ENCODE measurements around the gene C19orf53. TPM values are rescaled to one million over a fixed set of nuclear protein-coding genes. Genes with fewer than 3 reads are reported as not detected.

The C19orf53 gene
- total and polyA plus RNA-seq, 2 experiments from 2014 or later, result 104 to 401 TPM

- TF ChIP-seq ZNF462 (CRISPR knock-in tag; IDR thresholded peaks at IDR 0.05), result no peak
- no peak for TF ChIP-seq ZNF331 (CRISPR knock-in tag; IDR thresholded peaks at IDR 0.05; ENCODE audit: low read depth)
- TF ChIP-seq ETS1 (IDR thresholded peaks at IDR 0.05), result no peak
Observed at GRCh38 chr19:13826652-13827235, 52.5 kb downstream of the C19orf53 start (continued).

- H3K36me3 Mint-ChIP-seq (ENCODE audit: low read depth), result peaks cover 58% of the 10 kb centered on the region
- H3K9me3 Mint-ChIP-seq, result no peaks in the 10 kb centered on the region; the same call in 2 of the 3 replicates
- Histone ChIP-seq H4K20me1 (replicated peaks; ENCODE audit: insufficient read depth) (peaks cover 5% of the 10 kb centered on the region), H3K36me3 (ENCODE audit: insufficient read depth) (peaks cover 3% of the 10 kb centered on the region; the same call in 1 of the 2 replicates), H3K79me2 (replicated peaks; ENCODE audit: insufficient read depth) (no peaks in the 10 kb centered on the region), H3F3A (replicated peaks; ENCODE audit: low read depth) (peaks cover 25% of the 10 kb centered on the region; the same call in 1 of the 2 replicates), H2AFZ (no peak overlapping the region), H3K4me1 (ENCODE audit: insufficient read depth) (peaks cover 2% of the 10 kb centered on the region; the same call in 1 of the 2 replicates), H3K27ac (ENCODE audit: low read depth) (no peak overlapping the region), H3K4me2 (no peak overlapping the region), H3K9me2 (ENCODE audit: insufficient read depth) (no peaks in the 10 kb centered on the region), H3K27me3 (ENCODE audit: insufficient read depth) (no peaks in the 10 kb centered on the region), H3K4me3 (no peak overlapping the region)
- peaks cover 8% of the 10 kb centered on the region for H3K27me3 Mint-ChIP-seq (ENCODE audit: insufficient read depth, low read depth, poor library complexity)
- DNase-seq (ENCODE audit: low spot score) (no peak), ATAC-seq (peak; percentile 30)
- peak overlapping the region; percentile 17; the same call in 1 of the 2 replicates for H3K27ac Mint-ChIP-seq
- no peak overlapping the region for H3K4me3 Mint-ChIP-seq
- peaks cover 14% of the 10 kb centered on the region for H3K4me1 Mint-ChIP-seq
- TF ChIP-seq POLR2AphosphoS5 (IDR thresholded peaks at IDR 0.05; ENCODE audit: low read depth) (no peak), EZH2phosphoT487 (IDR thresholded peaks at IDR 0.05; ENCODE audit: unreplicated experiment) (no peak), ETS1 (IDR thresholded peaks at IDR 0.05) (no peak), ZNF114 (CRISPR knock-in tag; IDR thresholded peaks at IDR 0.05) (no peak), REST (IDR thresholded peaks at IDR 0.05; ENCODE audit: unreplicated experiment) (no peak), CREB1 (CRISPR knock-in tag; IDR thresholded peaks at IDR 0.05; ENCODE audit: low read depth) (no peak), CTCF (conservative IDR thresholded peaks at IDR 0.05; ENCODE audit: low read depth in 2 of 2) (no peak), EZH2 (IDR thresholded peaks at IDR 0.05; ENCODE audit: low read depth, unreplicated experiment) (no peak)
Observed at GRCh38 chr19:13827656-13828055, 53.4 kb downstream of the C19orf53 start.

All from GM23338 (cell line).